IMR-90 (cell line): ENCODE measurements around the gene FA2H.

ENCODE experiments used
- BHLHE40 ChIP-seq: fragments of 150-350 bp; IDR thresholded peaks from 2 replicates; pipeline ENCODE4 v1.6.1; 2016; ENCODE audit warnings: mild to moderate bottlenecking, low read depth, low read length
- CTCF ChIP-seq: conservative IDR thresholded peaks from 2 replicates; pipeline ENCODE4 v1.5.1; 2012; ENCODE audit warnings: mild to moderate bottlenecking, low read depth, low read length, improper control_type of control experiment
- MXI1 ChIP-seq: IDR thresholded peaks from 2 replicates; pipeline ENCODE4 v1.6.1; 2012; ENCODE audit warnings: low read depth, mild to moderate bottlenecking, low read length, moderate library complexity, borderline replicate concordance

GRCh38 chr16:74751658-74752057 lies 23.0 kb downstream of the FA2H start:
- TF ChIP-seq CTCF (no peak), MXI1 (no peak), BHLHE40 (no peak)
